Gastrocnemius medialis (tissue), 4 donors: ENCODE results near the gene MPC1. TPM values are rescaled to one million over a fixed set of nuclear protein-coding genes. Genes with fewer than 3 reads are reported as not detected.

Experiments
- ATAC-seq, 2 donors: fragments of 150-250 bp; one replicate each; pipeline ENCODE4 v1.9.1; 2016
- DNase-seq, 2 donors: peaks; one replicate each; pipeline ENCODE4 v3.0.0-alpha.2; 2019
- H3K27ac ChIP-seq, 4 donors: fragments of 200-600 bp; sonication (generic); 1 replicate in 1 of 4; 2 replicates in 3 of 4; pipeline ENCODE4 v1.5.1; 2016 to 2018; ENCODE audit warnings: mild to moderate bottlenecking in 2 of 4, moderate library complexity in 1 of 4
- H3K27me3 ChIP-seq, 3 donors: fragments of 200-600 bp; sonication (generic) in 2 of 3; 1 replicate in 1 of 3; 2 replicates in 2 of 3; pipeline versions ENCODE4 v1.5.1 to v1.6.0; 2016 to 2019; ENCODE audit warnings: mild to moderate bottlenecking in 1 of 3, moderate library complexity in 1 of 3
- H3K36me3 ChIP-seq, 2 donors: fragments of 200-600 bp; sonication (generic) in 1 of 2; one replicate each; pipeline ENCODE4 v1.5.1; 2017 to 2018
- H3K4me1 ChIP-seq, 2 donors: fragments of 200-600 bp; sonication (generic) in 1 of 2; one replicate each; pipeline ENCODE4 v1.5.1; 2016 to 2017; ENCODE audit warnings: mild to moderate bottlenecking in 2 of 2
- H3K4me3 ChIP-seq, 4 donors: fragments of 200-600 bp; sonication (generic) in 3 of 4; 1 replicate in 1 of 4; 2 replicates in 3 of 4; pipeline ENCODE4 v1.5.1; 2016 to 2019; ENCODE audit warnings: mild to moderate bottlenecking in 2 of 4
- H3K9me3 ChIP-seq, 3 donors: fragments of 200-600 bp; sonication (generic) in 2 of 3; 1 replicate in 1 of 3; 2 replicates in 2 of 3; pipeline ENCODE4 v1.5.1; 2016 to 2019
- CTCF ChIP-seq, 5 experiments: fragments of 450-650 bp in 3 of 5; fragments of 200-600 bp in 2 of 5; sonication (generic) in 2 of 5; IDR thresholded peaks in 4 of 5; conservative IDR thresholded peaks in 1 of 5; 1 replicate in 4 of 5; 2 replicates in 1 of 5; pipeline ENCODE4 v1.5.1; 2016 to 2019; ENCODE audit warnings: antibody characterized with exemption in 5 of 5, mild to moderate bottlenecking in 3 of 5, moderate library complexity in 3 of 5
- POLR2A ChIP-seq, 2 donors: fragments of 450-650 bp; IDR thresholded peaks; one replicate each; pipeline ENCODE4 v1.6.1; 2017; ENCODE audit warnings: antibody characterized with exemption in 2 of 2, mild to moderate bottlenecking in 2 of 2, moderate library complexity in 2 of 2
- in situ Hi-C, 4 donors: fragments of 200-750 bp; cut with MboI; loops; one replicate each; pipeline versions ENCODE4 v1.15.0 to v1.8.0; 2017; ENCODE audit warnings: low sequenced_read_pairs in 4 of 4
- intact Hi-C: fragments of 100-400 bp; cut with DNase I; formaldehyde crosslinking; loops from one replicate; pipeline ENCODE4 v1.15.1; 2023; ENCODE audit warnings: low total_unique reads
- total RNA-seq, 4 donors: library from RNA; depleted of rRNA; stranded (reverse); fragments of >200 nt; gene quantifications; one replicate each; pipeline versions ENCODE4 v1.1.0 to v1.2.3, GENCODE V29; 2016

Gene MPC1
- total RNA-seq, 4 donors from 2014 or later: 75.0 to 127 (median 97.4) TPM

DNA sequence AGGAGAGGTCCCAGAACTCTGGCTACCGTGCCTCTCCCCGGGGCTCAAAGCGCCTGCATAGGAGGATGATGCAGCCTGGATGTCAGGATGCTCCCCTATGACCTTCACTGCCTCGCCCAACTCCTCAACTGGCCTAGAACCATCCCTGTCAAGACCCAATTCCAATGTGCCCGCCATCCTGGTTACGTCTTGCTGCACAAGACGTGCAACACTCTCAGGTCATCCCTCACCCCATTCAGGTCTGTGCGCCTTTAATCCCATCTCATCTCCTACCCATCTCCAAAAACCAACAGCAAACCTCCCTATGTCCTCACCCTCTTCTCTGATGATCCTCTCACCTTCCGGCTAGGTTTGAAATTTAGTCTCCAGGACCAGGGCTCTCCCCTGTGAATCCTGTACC lies 43.9 kb downstream of the MPC1 start:
- no peaks in the 10 kb centered on the region for H3K36me3 ChIP-seq
- DNase-seq: no peak
- no peak overlapping the region for H3K4me3 ChIP-seq
- no peaks in the 10 kb centered on the region for H3K27me3 ChIP-seq
- H3K27ac ChIP-seq: no peak overlapping the region
- peaks cover 14 to 23% of the 10 kb centered on the region in 2 donors for H3K4me1 ChIP-seq
- TF ChIP-seq POLR2A (IDR thresholded peaks at IDR 0.05) (no peak), CTCF (IDR thresholded peaks at IDR 0.05 in 4 of 5, conservative IDR thresholded peaks at IDR 0.05 in 1 of 5) (no peak)
- no peak for ATAC-seq
- intact Hi-C loops (no loop called here), in situ Hi-C loops (no loop called here)
- no peaks in the 10 kb centered on the region for H3K9me3 ChIP-seq

DNA sequence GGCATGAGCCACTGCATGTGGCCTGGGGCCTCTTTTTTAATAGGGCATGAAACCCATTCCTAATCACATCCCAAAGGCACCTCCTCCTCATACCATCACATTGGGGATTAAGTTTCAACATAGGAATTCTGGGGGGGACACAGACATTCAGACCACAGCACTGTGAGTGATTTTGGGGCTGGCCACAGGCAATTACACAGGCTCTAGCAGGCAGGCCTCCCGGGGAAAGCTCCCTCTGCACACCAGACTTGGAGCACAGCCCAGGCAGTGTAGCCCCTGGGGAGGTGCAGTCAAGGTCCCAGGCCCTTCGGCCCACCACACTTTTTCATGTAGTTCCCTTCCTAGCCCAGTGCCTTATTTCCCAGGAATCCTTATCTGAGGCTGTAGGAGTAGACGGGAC lies 45.9 kb downstream of the MPC1 start:
- DNase-seq (no peak), ATAC-seq (no peak)
- intact Hi-C loops: no loop called here
- no peak for TF ChIP-seq POLR2A (IDR thresholded peaks at IDR 0.05)
- no peak for TF ChIP-seq CTCF (IDR thresholded peaks at IDR 0.05 in 4 of 5, conservative IDR thresholded peaks at IDR 0.05 in 1 of 5)
- no peaks in the 10 kb centered on the region for H3K9me3 ChIP-seq
- H3K36me3 ChIP-seq: no peaks in the 10 kb centered on the region
- in situ Hi-C loops: no loop called here
- no peak overlapping the region for H3K4me3 ChIP-seq
- H3K27me3 ChIP-seq: no peaks in the 10 kb centered on the region
- H3K27ac ChIP-seq: no peak overlapping the region
- peaks cover 8 to 16% of the 10 kb centered on the region in 2 donors for H3K4me1 ChIP-seq

- in situ Hi-C loops (no loop called here), intact Hi-C loops (no loop called here)
- ATAC-seq: no peak
- Histone ChIP-seq H3K4me3 (no peak overlapping the region), H3K36me3 (no peaks in the 10 kb centered on the region), H3K9me3 (no peaks in the 10 kb centered on the region), H3K4me1 (peaks cover 7 to 13% of the 10 kb centered on the region in 2 donors), H3K27me3 (no peaks in the 10 kb centered on the region), H3K27ac (no peak overlapping the region)
- no peak for TF ChIP-seq CTCF (IDR thresholded peaks at IDR 0.05 in 4 of 5, conservative IDR thresholded peaks at IDR 0.05 in 1 of 5)
- no peak for TF ChIP-seq POLR2A (IDR thresholded peaks at IDR 0.05)
- DNase-seq: no peak
These were observed 47.1 kb downstream of the MPC1 start for GRCh38 chr6:166335378-166336302.

- Histone ChIP-seq H3K27ac (no peak overlapping the region), H3K9me3 (no peaks in the 10 kb centered on the region), H3K27me3 (no peaks in the 10 kb centered on the region), H3K4me1 (peaks cover 8 to 10% of the 10 kb centered on the region in 2 donors), H3K4me3 (no peak overlapping the region), H3K36me3 (no peaks in the 10 kb centered on the region)
- no peak for DNase-seq
- intact Hi-C loops: no loop called here
- in situ Hi-C loops: no loop called here
- no peak for TF ChIP-seq CTCF (IDR thresholded peaks at IDR 0.05 in 4 of 5, conservative IDR thresholded peaks at IDR 0.05 in 1 of 5)
- no peak for TF ChIP-seq POLR2A (IDR thresholded peaks at IDR 0.05)
- no peak for ATAC-seq
These were observed 47.9 kb downstream of the MPC1 start for GRCh38 chr6:166334878-166335277.
